ENCODE measurements around the gene CPT1B.

CPT1B gene

DNA sequence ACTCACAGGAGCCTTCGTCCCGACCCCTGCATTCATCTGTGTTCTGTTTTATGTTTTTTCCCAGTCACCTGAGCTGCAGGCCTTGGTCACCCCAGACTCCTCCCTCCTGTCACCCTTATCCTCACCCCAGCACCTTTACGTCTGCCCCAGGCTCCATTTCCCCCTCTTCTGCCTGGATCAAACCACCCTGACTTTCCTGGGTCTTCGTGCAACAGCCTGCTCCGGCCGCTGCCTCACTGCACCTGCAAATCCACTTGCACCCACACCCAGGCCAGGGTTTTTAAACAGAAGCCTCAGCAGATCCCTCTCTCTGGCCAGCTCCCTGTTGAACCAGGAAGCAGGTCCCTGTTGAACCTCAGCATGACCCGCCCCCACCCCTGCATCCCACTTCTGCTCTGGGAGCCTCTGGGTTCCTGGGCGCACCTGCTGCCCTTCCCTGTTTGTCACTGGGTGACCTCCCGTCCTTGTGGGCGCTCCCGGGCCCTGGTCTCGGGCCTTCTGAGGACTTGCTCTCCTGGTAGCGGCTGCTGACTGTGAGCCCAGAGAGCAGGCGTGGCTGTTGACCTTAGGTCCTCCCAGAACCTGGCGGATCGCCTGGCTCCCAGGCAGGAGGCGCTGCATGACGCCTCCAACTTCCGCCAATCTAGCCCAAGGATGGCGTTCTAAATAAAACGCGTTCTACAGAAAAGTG lies 35.2 kb upstream of the CPT1B start:
- peak; percentile 50 for DNase-seq (ENCODE audit: low read depth)
- TF ChIP-seq, protein P1, sequence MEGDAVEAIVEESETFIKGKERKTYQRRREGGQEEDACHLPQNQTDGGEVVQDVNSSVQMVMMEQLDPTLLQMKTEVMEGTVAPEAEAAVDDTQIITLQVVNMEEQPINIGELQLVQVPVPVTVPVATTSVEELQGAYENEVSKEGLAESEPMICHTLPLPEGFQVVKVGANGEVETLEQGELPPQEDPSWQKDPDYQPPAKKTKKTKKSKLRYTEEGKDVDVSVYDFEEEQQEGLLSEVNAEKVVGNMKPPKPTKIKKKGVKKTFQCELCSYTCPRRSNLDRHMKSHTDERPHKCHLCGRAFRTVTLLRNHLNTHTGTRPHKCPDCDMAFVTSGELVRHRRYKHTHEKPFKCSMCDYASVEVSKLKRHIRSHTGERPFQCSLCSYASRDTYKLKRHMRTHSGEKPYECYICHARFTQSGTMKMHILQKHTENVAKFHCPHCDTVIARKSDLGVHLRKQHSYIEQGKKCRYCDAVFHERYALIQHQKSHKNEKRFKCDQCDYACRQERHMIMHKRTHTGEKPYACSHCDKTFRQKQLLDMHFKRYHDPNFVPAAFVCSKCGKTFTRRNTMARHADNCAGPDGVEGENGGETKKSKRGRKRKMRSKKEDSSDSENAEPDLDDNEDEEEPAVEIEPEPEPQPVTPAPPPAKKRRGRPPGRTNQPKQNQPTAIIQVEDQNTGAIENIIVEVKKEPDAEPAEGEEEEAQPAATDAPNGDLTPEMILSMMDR (conservative IDR thresholded peaks at IDR 0.05; ENCODE audit: control insufficient read depth, insufficient read depth, low read depth, low read length): no peak
- no peak overlapping the region for H3K4me3 ChIP-seq (ENCODE audit: control insufficient read depth, low read depth, low read length)

DNA sequence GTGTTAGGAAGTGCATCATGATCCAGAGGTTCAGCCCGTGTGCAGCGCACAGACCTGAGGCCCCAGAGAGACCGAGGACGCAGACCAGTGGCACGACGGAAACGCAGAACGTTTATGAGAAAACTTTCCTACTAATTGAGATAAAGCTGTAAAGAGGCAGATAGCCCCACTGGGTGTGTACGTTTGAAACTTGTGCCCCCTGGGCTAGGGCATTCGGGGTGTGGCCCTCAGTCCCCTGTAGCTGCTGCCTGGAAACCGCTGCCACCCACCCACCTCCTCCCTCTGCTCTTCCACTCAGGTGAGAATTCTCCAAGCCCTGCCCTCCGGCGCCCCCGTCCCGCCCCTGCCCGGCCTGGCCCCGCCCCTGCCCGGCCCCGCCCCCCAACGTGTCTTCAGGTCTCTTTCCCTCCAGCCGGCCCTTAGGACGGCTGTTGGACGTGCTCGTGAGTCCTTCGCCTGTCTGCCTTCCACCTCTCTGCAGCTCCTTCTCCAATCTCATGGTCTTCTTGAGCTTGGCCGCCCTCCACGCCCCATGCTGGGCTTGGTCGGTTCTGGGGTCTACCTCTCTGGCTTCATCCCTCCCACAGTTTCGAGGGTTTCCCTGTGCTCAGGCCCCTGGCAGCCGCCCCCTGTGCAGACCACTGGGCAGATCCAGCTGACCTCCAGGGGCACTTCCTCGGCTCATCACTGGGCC lies 34.4 kb upstream of the CPT1B start:
- TF ChIP-seq, protein P1 (conservative IDR thresholded peaks at IDR 0.05; ENCODE audit: control insufficient read depth, insufficient read depth, low read depth, low read length): no peak
- DNase-seq (ENCODE audit: low read depth): no peak

DNA sequence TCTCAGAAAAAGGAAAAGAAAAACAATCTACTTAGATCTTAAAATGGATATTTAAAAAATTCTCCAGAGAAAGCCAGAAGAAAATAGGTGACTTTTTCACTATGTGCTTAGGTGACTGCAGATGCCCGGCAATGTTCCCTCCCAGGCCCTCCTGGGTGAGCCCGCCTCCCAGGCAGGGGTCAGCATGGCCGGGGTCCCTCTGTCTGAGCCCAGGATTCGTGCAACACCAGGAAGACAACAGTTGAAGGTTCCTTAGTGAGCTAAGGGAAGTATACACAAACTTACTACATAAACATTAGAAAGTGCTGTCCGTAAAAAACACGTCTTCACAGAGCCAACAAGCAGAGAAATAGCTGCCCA lies 33.9 kb upstream of the CPT1B start:
- no peak for DNase-seq (ENCODE audit: low read depth)
- H3K4me3 ChIP-seq (ENCODE audit: control insufficient read depth, low read depth, low read length): no peak overlapping the region
- TF ChIP-seq, protein P1 (conservative IDR thresholded peaks at IDR 0.05; ENCODE audit: control insufficient read depth, insufficient read depth, low read depth, low read length): no peak

More for the DNA sequence above, 34.4 kb upstream of the CPT1B start:
- H3K4me3 ChIP-seq (ENCODE audit: control insufficient read depth, low read depth, low read length): no peak overlapping the region

DNA sequence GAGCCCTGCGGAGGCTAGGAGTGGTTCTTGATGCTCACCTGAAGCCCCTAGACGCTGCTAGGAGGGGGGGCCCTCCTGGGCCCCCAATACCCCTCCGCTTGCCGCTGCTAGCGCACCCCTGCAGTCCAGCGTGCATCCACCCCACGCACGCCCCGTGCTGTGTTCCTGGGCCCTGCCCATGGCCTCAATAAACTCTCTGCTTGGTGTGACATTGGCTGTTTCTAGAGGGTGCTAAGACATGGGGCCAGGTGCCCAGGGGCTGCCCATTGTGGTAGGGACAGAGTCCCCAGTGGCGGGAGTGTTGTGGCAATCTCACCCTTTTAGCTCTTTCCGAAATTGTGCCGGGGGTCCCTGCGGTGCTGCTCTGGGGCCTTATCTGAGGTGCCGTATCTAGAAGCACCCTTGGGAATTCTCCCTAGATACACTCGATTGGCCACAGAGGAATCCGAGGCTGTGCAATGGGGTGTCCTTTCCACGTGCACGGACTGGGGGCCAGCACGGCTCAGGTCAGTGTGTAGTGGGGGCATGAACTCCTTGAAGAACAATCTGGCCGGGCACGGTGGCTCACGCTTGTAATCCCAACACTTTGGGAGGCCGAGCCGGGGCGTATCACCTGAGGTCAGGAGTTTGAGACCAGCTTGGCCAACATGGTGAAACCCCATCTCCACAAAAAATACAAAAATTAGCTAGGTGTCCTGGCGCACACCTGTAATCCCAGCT lies 33.3 kb upstream of the CPT1B start:
- H3K4me3 ChIP-seq (ENCODE audit: control insufficient read depth, low read depth, low read length): no peak overlapping the region
- TF ChIP-seq, protein P1 (conservative IDR thresholded peaks at IDR 0.05; ENCODE audit: control insufficient read depth, insufficient read depth, low read depth, low read length): no peak
- DNase-seq (ENCODE audit: low read depth): no peak

DNA sequence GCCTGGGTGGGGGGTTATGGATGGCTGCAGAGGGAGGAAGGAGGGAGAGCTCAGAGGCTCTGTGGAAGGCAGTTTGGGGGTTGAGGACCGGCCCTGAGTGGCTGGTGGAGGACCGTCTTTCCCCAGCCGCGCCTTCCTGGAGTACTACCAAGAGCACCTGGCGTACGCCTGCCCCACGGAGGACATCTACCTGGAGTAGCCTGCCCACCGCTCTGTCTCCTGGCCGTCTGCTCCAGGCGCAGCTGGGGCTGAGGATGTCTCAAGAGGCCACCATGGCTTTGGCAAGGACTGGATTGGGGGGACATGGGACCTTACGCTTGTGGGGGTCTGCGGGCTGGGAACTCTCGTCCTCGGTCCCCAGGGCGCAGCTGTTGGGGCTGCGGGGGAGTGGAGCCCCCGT lies 32.4 kb upstream of the CPT1B start:
- DNase-seq (ENCODE audit: low read depth): no peak
- TF ChIP-seq, protein P1 (conservative IDR thresholded peaks at IDR 0.05; ENCODE audit: control insufficient read depth, insufficient read depth, low read depth, low read length): no peak

DNA sequence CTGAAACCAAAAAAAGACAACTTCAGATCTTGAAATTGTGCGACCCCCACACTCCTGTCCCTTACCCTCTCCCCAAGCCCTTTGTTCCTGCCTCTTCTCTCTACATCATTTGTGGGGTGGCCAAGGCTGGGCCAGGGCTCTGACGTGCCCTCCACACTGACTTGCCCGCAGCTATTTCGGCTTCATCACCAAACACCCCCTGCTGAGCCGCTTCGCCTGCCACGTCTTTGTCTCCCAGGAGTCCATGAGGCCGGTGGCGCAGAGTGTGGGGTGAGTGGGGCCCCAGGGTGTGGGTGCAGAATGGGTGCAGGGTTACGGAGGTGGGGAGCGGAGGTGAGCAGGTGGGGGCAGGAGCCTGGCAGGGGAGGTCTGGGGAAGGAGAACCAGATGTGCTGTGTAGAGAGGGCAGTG lies 31.8 kb upstream of the CPT1B start:
- no peak for DNase-seq (ENCODE audit: low read depth)
- no peak overlapping the region for H3K4me3 ChIP-seq (ENCODE audit: control insufficient read depth, low read depth, low read length)
- TF ChIP-seq, protein P1 (conservative IDR thresholded peaks at IDR 0.05; ENCODE audit: control insufficient read depth, insufficient read depth, low read depth, low read length): no peak

More for the DNA sequence above, 32.4 kb upstream of the CPT1B start:
- no peak overlapping the region for H3K4me3 ChIP-seq (ENCODE audit: control insufficient read depth, low read depth, low read length)
